Frontal cortex (tissue), 4 donors: ENCODE measurements around the gene DNM3. TPM values are rescaled to one million over a fixed set of nuclear protein-coding genes. Genes with fewer than 3 reads are reported as not detected.
"Not testable (repeated sequence)": the region's sequence is repeated elsewhere in the genome, so short reads cannot be mapped to it uniquely, and the experiment has no call there.

ENCODE experiments used
- DNase-seq, 2 donors: peaks; one replicate each; pipeline ENCODE4 v3.0.0; 2012; ENCODE audit warnings: low spot score in 2 of 2
- FAIRE-seq: peaks from 2 replicates; lab custom pipeline; 2012; peaks lifted over from hg19 to GRCh38; lab: Jason Lieb, UNC
- total RNA-seq: library from RNA; depleted of rRNA; stranded (reverse); fragments of >200 nt; gene quantifications from one replicate; pipeline ENCODE4 v1.2.3, GENCODE V29; 2014
- donor health status: control.
- donor health status: control.
- donor health status: control.

The DNM3 gene
- total RNA-seq, 1 donor from 2014 or later: 76.2 TPM

DNA sequence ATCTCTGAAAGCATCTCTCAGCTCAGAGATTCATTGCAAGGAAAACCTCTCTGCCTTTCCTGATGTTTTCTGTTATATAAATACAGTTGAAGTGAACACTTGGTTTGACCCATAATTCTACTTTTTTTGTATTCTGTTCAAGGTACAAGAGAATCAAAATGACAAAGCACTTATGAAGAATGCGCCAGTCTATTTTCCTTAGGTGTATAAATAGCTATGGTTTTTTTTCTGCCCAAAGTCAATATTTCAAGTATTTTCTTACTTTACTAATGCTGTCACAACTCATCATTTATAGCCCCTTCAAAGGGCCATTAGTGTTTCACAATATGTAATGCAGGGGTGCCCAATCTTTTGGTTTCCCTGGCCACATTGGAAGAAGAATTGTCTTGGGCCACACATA, 436.7 kb downstream of the DNM3 start:
- FAIRE-seq (no peak), DNase-seq (no peak)

- FAIRE-seq (no peak), DNase-seq (no peak)
These were observed 437.2 kb downstream of the DNM3 start for GRCh38 chr1:172278478-172278877.

DNA sequence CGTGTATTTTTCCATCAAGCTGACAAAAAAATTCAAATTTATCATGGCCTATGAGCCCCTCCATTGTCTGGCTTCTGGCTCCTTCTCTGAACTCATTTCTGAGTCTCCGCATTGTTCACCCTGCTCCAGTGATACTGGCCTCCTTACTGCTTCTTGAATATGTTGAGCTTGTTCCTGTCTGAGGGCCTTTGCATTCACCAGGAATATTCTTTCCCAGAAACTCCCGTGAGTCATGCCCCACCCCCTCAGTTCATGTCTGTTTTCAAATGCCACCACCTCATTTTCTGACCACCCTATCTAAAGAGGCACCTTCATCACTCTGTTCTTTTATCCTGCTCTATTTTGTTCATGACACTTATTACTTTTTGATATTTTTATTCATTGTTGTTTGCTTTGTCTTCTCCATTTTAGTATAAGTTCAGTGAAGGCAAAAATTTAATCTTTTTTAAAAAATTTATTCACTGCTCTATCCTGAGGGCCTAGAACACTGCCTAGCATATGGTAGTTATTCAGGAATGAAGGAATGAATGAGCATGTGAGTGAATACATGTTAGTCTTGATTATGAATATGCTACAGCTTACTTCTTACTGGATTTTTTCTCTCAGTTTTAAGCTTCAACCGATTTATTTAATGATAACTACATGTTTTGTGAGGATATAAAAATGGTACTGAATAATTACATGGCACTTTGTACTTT, 438.8 kb downstream of the DNM3 start:
- FAIRE-seq (no peak), DNase-seq (no peak)

DNA sequence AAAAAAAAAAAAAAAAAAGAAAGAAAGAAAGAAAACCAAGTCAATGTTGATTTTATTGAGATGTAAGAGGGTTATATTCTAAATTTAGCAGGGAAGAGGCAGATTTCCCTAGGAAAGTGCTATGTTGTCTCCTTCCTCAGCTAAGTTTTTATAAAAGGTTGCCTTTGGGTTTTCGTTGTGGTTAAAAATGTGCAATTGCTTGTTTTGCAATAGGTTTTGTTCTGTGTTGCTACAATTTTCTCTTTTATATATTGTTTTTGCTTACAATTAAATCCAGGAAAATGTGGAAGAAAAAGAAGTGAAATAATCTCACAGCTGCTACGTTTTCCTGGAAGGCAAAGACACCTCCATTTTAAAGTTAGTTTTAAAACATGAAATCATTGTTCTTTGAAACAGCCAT, 442.5 kb downstream of the DNM3 start:
- DNase-seq (no peak), FAIRE-seq (no peak)

DNA sequence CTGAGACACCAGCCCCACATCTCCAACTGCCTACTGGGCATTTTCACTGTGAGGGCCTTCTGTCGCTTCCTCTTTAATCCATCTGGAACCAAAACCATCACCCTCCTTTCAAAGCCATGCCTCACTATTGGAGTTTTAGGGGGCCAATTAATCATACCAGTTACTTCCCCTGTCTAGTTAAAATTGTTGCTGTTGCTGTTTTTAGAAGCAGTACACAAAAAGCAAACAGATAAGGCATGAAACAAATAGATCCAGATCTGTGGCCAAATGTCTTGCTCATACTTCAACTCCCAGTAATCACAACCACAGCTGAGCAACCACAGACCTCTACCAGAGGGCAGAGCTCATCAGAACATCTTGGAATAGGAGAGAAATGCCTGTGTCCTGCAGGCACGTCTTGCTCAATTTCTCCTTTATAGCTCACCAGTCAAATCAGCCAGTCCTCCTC, 445.4 kb downstream of the DNM3 start:
- FAIRE-seq (no peak), DNase-seq (no peak)

DNA sequence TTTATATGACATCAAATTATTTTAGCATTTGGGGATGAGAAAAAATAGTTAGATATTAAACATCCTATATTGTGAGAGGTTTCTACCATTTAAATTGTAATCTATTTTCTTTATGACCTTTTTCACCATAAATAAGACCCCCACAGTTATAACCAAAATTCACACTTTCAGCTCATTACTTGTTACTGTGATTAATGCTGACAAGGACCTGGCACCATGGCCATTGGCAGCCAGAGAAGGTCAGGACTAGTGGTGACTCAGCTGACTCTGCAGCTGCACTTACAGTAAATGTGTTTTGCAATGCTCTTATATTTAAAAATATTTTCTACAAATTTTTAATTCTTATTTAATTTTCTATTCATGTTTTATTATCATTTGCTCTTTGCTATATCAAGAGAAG, 445.9 kb downstream of the DNM3 start:
- peak; percentile 33 for FAIRE-seq
- no peak for DNase-seq

GRCh38 chr1:172288581-172288980, 447.3 kb downstream of the DNM3 start:
- FAIRE-seq: no peak
- DNase-seq: no peak

DNA sequence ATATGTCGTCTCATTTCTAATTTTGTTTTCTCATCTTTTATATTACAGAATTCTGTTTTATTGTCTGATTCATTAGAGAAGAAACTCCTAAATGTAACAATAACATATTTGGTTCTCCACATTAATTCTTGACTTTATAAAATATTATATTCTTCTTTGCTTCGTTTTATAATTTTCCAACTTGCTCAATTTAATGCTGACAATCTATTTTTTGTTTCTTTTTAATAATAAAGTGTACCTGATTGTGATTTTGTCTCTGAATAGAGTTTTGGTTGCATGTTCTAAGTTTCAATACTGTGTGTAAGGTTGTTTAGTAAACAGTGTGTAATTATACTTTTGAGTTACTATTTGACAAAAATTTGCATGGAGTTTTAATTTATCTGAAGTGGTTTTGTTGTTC, 448.1 kb downstream of the DNM3 start:
- no peak for FAIRE-seq

DNA sequence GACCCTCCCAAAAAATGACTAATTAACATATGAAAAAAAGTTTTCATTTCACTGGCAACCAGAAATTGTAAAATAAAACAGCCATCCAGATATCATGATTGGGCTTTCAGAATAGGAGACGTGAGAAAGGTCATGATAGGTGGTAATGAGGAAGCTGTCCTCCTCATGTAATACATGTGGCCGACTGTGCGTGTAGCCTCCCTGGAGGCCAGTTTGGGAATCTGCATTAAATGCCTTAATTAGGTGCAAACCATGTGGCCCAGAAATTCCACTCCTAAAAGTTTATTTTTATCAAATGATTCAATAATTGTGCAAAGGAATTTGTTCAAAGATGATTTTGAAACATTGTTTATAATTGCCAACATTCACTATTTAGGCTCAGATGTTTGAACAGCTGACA, 451.5 kb downstream of the DNM3 start:
- FAIRE-seq (no peak), DNase-seq (no peak)

More for the DNA sequence above, 448.1 kb downstream of the DNM3 start:
- DNase-seq: no peak

DNA sequence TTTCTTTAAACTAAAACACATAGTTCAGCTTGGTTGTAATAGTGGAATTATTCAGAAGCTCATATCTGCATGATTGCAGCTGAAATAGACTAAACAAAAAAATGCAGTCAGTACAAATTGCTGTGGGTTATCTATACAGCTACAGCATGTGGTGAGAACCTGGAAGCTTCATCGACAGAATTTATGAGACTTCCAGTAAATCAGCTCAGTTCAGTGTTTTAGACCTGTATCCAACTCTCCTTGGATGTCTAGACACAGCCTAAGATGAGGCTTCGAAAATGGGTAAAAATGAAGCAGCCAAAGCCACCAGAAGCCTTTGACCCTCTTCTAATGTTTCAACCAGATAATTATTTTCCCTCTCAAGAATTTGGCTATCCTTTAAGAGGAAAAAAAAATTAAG, 452.1 kb downstream of the DNM3 start:
- FAIRE-seq (no peak), DNase-seq (no peak)

DNA sequence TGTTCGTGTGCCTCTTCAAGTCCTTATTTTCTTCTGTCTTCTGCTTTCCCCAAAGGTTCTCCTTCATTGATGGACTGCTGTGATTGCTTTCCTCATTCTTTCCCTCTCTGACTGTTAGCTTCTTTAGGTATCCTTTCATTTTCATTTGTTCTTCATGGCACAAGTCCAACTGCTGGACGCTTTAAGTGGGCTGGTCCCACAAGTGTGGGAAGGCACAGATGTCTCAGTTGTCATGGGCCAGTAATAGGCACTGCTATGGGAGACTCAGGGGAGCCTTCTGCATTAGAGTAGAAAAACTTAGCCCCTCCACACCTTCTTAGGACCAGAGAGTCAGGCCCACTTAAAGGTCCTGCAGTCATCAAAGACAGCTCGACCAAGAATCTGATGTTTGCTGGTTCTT, 456.8 kb downstream of the DNM3 start:
- FAIRE-seq (no peak), DNase-seq (no peak)

DNA sequence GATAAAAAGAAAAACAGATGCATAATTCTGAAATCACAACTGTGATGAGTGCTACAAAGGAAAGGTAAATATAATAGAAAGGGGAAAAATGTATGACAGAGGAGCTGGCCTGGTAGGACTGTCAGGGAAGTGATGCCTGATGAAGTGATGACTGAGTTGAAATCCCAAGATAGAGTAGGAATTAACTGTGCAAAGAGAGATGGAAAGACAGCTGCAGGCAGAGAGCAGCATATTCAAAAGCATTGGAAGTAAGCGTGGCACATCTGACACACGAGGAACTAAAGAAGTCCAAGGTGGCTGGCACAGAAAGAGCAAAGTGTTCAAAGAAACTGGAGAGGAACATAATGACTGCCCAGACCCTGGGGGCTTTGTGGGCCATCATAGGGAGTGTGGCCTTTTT, 457.6 kb downstream of the DNM3 start:
- FAIRE-seq (no peak), DNase-seq (no peak)

DNA sequence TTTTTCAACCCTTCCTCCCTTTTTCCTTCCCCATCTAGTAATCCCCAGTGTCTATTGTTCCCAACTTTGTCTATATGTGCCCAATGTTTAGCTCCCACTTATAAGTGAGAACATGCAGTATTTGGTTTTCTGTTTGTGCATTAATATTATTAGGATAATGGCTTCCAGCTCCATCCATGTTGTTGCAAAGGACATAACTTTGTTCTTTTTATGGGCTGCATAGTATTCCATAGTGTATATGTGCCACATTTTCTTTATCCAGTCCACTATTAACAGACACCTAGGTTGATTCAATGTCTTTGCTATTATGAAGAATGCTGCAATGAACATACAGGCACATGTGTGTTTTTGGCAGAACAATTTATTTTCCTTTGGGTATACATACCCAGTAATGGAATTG, 458.2 kb downstream of the DNM3 start:
- FAIRE-seq: no peak
- no peak for DNase-seq

GRCh38 chr1:172307508-172307907, 466.2 kb downstream of the DNM3 start:
- FAIRE-seq: not testable (repeated sequence)

DNA sequence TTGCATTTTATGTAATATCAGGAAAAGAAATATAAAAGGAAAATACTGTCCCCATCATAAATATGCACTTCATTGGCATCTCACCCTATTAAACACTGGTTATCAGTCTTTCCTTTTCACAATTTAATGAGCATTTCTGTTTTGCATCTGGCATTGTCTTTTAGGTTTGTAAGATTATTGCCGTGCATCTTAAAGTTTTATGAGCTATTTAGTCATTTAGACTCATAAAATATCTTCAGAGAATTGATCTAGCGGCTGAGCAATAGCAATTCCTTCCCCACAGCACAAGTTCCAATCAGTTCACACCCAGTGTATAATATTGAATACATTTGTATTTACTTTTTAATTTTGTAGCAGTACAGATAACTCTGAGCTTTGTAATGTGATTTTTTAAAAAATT, 466.8 kb downstream of the DNM3 start:
- FAIRE-seq (no peak), DNase-seq (no peak)

More at GRCh38 chr1:172307508-172307907, 466.2 kb downstream of the DNM3 start:
- DNase-seq: not testable (repeated sequence)

- FAIRE-seq: no peak
- no peak for DNase-seq
These were observed 467.3 kb downstream of the DNM3 start for GRCh38 chr1:172308577-172308976.

DNA sequence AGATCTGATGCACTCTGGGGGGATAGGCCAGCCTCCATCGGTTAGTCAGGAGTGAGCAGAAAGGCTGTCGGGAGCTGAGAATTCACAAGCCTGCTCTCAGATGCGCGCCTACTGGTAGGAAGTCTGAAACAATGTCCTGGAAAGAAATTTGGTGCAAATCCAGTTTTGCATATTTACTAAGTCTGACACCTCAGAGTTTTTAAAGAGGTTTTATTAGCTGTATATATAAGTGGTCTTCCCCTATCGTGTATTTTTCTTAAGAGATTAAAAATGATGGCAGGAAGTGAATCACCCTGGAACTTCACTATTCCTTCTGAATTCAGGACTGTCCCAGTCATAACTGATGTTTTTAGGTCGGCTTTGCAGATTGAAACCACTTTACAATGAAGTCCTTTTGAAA, 479.4 kb downstream of the DNM3 start:
- no peak for DNase-seq
- no peak for FAIRE-seq

GRCh38 chr1:172321451-172321850, 480.2 kb downstream of the DNM3 start:
- no peak for FAIRE-seq
- DNase-seq: no peak

DNA sequence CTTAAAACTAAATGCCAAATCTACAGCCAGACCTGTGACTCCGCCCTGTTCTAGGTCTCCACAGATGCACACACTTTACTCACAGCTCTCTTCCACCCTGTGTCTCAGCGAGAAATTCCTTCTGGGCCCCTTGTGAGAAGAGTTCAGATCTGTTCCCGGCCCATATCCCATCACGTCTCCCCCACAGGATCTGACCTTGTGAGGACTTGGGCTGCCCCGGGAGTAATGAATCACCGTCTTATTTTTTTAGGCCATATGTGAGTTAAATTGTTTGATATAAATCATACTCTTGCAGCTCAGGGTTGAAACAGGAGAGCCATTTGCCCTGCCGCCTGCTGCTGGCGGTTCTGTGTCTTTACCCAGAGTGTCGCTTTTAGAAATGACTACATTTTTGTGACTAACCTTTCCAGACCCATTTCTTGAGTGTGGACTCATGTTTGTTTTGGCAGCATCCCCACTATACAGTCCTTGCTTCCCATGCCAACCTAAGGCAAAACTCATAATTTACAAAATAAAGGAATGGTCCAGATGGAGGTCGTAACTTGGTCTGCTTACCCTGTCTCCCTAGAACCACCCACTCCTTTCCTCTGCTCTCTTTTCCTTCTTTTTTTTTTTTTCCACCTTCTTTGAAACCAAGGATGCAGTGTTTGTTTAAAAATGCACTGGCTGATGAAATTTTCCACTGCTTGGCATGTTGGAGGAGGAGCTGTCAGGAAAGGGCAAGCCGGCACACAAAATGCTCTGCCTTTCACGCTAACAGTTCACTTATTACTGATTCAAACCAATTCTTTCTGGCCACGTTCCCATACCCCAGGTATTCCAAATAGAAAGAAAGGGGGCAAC, 481.1 kb downstream of the DNM3 start:
- FAIRE-seq (no peak), DNase-seq (no peak)

DNA sequence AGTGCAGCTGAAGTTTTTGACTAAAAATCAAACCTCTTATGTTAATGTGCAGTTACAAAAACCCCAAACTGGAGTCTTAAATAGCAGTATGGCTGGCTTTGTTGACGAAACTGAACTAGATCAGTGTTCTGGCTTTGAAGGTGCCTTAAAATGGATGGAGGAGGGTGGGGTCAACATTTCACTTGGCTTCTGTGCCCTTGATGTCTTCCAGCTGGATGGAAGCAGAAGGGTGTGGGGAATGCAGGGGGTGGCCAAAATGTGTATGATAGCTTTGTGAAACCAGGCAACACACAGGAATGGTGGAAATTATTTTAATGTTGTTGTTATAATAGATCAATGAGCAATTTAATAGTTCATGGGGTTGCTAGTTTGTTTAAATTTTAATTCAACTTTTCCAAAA, 482.4 kb downstream of the DNM3 start:
- DNase-seq: no peak
- FAIRE-seq: no peak

GRCh38 chr1:172324086-172324485, 482.8 kb downstream of the DNM3 start:
- FAIRE-seq (no peak), DNase-seq (no peak)
